Lung (tissue), 12 donors: Measurements from ENCODE around the gene NTM. TPM values are rescaled to one million over a fixed set of nuclear protein-coding genes. Genes with fewer than 3 reads are reported as not detected.
A peak's percentile ranks its signal among the peaks of the same experiment; 100 is the strongest.

ENCODE experiments used
- ATAC-seq: fragments of 200-7000 bp; cut with Tn5 transposase; one replicate; pipeline ENCODE4 v1.9.1; 2020; ENCODE audit warnings: moderate number of reproducible peaks; ENCODE audit not compliant: insufficient read depth, low FRiP score
- DNase-seq, 3 donors: peaks; one replicate each; pipeline ENCODE4 v3.0.0-alpha.2; 2013 to 2017
- H3K27ac ChIP-seq, 2 donors: one replicate each; pipeline ENCODE4 v1.5.1; 2013; ENCODE audit warnings: mild to moderate bottlenecking in 2 of 2, moderate library complexity in 2 of 2, control low read depth in 1 of 2, inconsistent platforms in 1 of 2, low read depth in 1 of 2, low read length in 1 of 2
- H3K27me3 ChIP-seq, 3 donors: one replicate each; pipeline ENCODE4 v1.5.1; 2013; ENCODE audit warnings: low read length in 2 of 3; ENCODE audit not compliant: control insufficient read depth in 3 of 3, insufficient read depth in 3 of 3
- H3K36me3 ChIP-seq, 4 donors: one replicate each; pipeline ENCODE4 v1.5.1; 2013; ENCODE audit warnings: low read length in 4 of 4, mild to moderate bottlenecking in 1 of 4, moderate library complexity in 1 of 4; ENCODE audit not compliant: control insufficient read depth in 4 of 4, insufficient read depth in 4 of 4
- H3K4me1 ChIP-seq, 5 donors: one replicate each; pipeline ENCODE4 v1.5.1; 2013; ENCODE audit warnings: low read length in 5 of 5, mild to moderate bottlenecking in 2 of 5, moderate library complexity in 1 of 5; ENCODE audit not compliant: control insufficient read depth in 5 of 5, insufficient read depth in 5 of 5
- H3K4me3 ChIP-seq: one replicate; pipeline ENCODE4 v1.5.1; 2013; ENCODE audit warnings: mild to moderate bottlenecking, control low read depth, moderate library complexity
- H3K9ac ChIP-seq, 2 donors: one replicate each; pipeline ENCODE4 v1.5.1; 2013; ENCODE audit warnings: low read length in 2 of 2, control low read depth in 1 of 2; ENCODE audit not compliant: insufficient read depth in 1 of 2
- H3K9me3 ChIP-seq, 4 donors: one replicate each; pipeline ENCODE4 v1.5.1; 2013; ENCODE audit warnings: low read length in 3 of 4, mild to moderate bottlenecking in 1 of 4, moderate library complexity in 1 of 4; ENCODE audit not compliant: control insufficient read depth in 4 of 4, insufficient read depth in 3 of 4
- WGBS, 2 donors: extraction: QIAGEN DNeasy Blood & Tissue Kit; methylation state at CpG; one replicate each; pipeline ENCODE4 v1.1.7; 2013; 5-methylcytosine and 5-hydroxymethylcytosine counted together
- polyA plus RNA-seq, 2 donors: library from polyadenylated mRNA; stranded (reverse); fragments of 200-250 nt; gene quantifications; one replicate each; pipeline ENCODE4 v1.2.1, GENCODE V29; 2013
- total RNA-seq, 2 donors: library from RNA; depleted of rRNA in 1 of 2; stranded (reverse); fragments of >200 nt in 1 of 2; gene quantifications; one replicate each; pipeline ENCODE4 v1.2.1, GENCODE V29; 2014 to 2021
- TF ChIP-seq, protein P1 (sequence below): IDR thresholded peaks from 2 replicates; pipeline ENCODE4 v1.5.1; 2012; ENCODE audit warnings: mild to moderate bottlenecking; ENCODE audit errors: control extremely low read depth, extremely low read depth
- donor health status: control.
- donor health status: control.
- donor health status: Bipolar disorder and iron deficiency.
- donor health status: healthy.
- donor health status: DM: yes; HTN: yes; CAD: no.

The NTM gene
- total and polyA plus RNA-seq, 4 donors: 0.39 to 30.9 (median 7.2) TPM

DNA sequence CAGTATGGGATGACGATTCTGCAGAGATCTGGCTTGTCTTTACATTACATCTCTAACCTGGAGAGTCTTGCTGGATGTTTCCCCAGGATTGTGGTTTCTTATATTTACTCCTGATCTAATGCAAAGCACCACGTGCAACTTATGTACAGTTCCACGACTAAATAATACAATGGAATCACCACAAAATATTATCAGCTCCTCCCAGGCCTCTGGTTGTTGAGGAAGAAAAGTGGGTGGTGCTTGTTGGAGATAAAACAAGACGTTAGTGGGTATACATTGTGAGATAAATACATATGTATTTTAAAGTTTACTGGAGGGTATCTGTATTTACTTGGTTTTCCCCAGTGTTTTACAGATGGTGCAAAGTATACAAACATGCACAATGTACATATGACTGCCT lies 569.7 kb downstream of the NTM start:
- Histone ChIP-seq H3K9ac (no peak overlapping the region), H3K4me1 (peaks cover 0 to 10% (median 3%) of the 10 kb centered on the region in 5 donors), H3K36me3 (no peaks in the 10 kb centered on the region), H3K27me3 (peaks cover 0 to 3% (median 0%) of the 10 kb centered on the region in 3 donors), H3K9me3 (peaks cover 0 to 2% (median 0%) of the 10 kb centered on the region in 4 donors), H3K27ac (no peak overlapping the region), H3K4me3 (no peak overlapping the region)
- ATAC-seq: no peak
- 51% methylated on average over 4 of the region's 4 CpGs for WGBS, 2 donors
- TF ChIP-seq, protein P1, sequence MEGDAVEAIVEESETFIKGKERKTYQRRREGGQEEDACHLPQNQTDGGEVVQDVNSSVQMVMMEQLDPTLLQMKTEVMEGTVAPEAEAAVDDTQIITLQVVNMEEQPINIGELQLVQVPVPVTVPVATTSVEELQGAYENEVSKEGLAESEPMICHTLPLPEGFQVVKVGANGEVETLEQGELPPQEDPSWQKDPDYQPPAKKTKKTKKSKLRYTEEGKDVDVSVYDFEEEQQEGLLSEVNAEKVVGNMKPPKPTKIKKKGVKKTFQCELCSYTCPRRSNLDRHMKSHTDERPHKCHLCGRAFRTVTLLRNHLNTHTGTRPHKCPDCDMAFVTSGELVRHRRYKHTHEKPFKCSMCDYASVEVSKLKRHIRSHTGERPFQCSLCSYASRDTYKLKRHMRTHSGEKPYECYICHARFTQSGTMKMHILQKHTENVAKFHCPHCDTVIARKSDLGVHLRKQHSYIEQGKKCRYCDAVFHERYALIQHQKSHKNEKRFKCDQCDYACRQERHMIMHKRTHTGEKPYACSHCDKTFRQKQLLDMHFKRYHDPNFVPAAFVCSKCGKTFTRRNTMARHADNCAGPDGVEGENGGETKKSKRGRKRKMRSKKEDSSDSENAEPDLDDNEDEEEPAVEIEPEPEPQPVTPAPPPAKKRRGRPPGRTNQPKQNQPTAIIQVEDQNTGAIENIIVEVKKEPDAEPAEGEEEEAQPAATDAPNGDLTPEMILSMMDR: no peak
- DNase-seq: no peak

DNA sequence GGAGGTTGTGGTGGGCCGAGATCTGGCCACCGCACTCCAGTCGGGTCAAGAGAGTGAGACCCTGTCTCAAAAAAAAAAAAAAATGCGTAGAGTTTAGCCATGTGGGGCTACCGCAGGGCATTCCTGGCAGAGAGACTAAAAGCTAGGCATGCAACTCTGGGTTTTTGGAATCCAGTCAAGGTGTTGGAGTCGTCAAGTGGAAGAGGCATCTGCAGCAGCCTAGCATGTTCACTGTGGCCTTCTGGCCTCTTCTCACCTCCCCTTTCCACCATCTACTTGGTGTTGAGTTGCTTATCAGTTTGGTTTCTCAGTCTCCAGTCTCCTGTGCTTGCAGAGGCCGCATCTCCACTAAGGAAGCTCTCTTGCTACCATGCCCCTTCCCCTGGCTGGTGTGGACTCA lies 572.5 kb downstream of the NTM start:
- TF ChIP-seq, protein P1: no peak
- 71 to 76% methylated on average over 7 of the region's 7 CpGs for WGBS, 2 donors
- no peaks in the 10 kb centered on the region for H3K27me3 ChIP-seq

DNA sequence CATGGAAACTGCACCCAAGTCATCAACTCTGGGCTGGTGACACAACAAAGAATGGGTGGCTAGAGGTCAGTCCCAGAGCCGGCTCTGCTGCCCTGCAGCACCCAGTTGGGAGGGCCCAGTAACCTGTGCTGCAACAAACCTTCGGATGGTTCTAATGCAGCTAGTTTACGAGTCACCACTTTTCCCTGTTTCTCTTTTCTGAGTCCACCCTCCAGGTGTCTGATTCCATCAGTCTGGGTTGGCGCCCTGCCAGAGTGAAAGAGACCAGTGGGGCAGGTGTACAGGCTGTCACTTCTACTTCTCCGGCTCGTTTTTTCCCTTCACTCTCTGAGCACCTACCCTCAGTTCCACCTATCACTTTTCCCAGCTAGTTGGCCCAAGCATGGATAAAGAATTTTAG lies 572.9 kb downstream of the NTM start:
- H3K9me3 ChIP-seq: peaks cover 0 to under 1% (median 0%) of the 10 kb centered on the region in 4 donors
- DNase-seq (no peak), ATAC-seq (no peak)
- no peaks in the 10 kb centered on the region for H3K36me3 ChIP-seq
- peaks cover 0 to 20% (median 3%) of the 10 kb centered on the region in 5 donors for H3K4me1 ChIP-seq
- H3K27me3 ChIP-seq: no peaks in the 10 kb centered on the region
- TF ChIP-seq, protein P1: no peak
- H3K4me3 ChIP-seq: no peak overlapping the region
- H3K27ac ChIP-seq: no peak overlapping the region
- H3K9ac ChIP-seq: no peak overlapping the region
- WGBS, 2 donors: 74 to 79% methylated on average over 6 of the region's 6 CpGs

More for the DNA sequence above, 572.5 kb downstream of the NTM start:
- no peak overlapping the region for H3K4me3 ChIP-seq
- ATAC-seq: no peak
- no peak overlapping the region for H3K27ac ChIP-seq
- no peak for DNase-seq
- H3K9me3 ChIP-seq: peaks cover 0 to 2% (median 0%) of the 10 kb centered on the region in 4 donors
- H3K4me1 ChIP-seq: peaks cover 0 to 20% (median 3%) of the 10 kb centered on the region in 5 donors
- no peaks in the 10 kb centered on the region for H3K36me3 ChIP-seq
- no peak overlapping the region for H3K9ac ChIP-seq

DNA sequence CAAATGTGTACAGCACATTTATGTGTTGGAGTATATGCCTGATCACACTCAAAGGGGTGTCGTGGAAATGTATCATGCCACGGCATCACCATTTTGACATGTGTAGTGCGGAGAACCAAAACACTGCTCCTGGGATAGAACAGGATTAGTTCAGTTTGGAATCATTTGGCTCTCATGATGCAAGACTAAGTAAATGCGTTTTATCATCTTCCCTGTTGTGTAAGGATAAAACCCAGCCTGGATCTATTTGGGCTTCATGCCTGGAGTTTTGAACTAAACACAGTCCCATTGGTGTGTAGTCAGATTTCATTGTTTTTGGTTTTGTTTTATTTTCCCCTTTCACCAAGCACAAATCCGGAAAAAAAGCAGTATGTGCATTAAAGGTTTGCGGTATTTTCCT lies 574.3 kb downstream of the NTM start:
- no peaks in the 10 kb centered on the region for H3K27me3 ChIP-seq
- WGBS, 2 donors: 84 to 86% methylated on average over 6 of the region's 6 CpGs
- no peak overlapping the region for H3K9ac ChIP-seq
- no peak overlapping the region for H3K4me3 ChIP-seq
- ATAC-seq (no peak), DNase-seq (peak; percentile 27 to 92 (median 81))
- peaks cover 0 to 20% (median 3%) of the 10 kb centered on the region in 5 donors for H3K4me1 ChIP-seq
- no peaks in the 10 kb centered on the region for H3K9me3 ChIP-seq
- H3K27ac ChIP-seq: no peak overlapping the region
- H3K36me3 ChIP-seq: no peaks in the 10 kb centered on the region
- TF ChIP-seq, protein P1: no peak
